HEK293T (cell line): ENCODE results near the gene EPB41L3.

Source experiments
- BHLHE40 ChIP-seq: fragments of 450-650 bp; IDR thresholded peaks from 2 replicates; pipeline ENCODE4 v1.6.1; 2016; ENCODE audit warnings: mild to moderate bottlenecking, moderate library complexity, borderline replicate concordance
- CTBP1 ChIP-seq: fragments of 450-650 bp; IDR thresholded peaks from 2 replicates; pipeline ENCODE4 v1.6.1; 2016; ENCODE audit warnings: borderline replicate concordance
- ELF4 ChIP-seq: fragments of 450-650 bp; IDR thresholded peaks from 2 replicates; pipeline ENCODE4 v1.6.1; 2017; ENCODE audit warnings: antibody characterized with exemption
- FOXA1 ChIP-seq: fragments of 450-650 bp; IDR thresholded peaks from 2 replicates; pipeline ENCODE4 v1.6.1; 2016; ENCODE audit warnings: mild to moderate bottlenecking
- NFRKB ChIP-seq: fragments of 450-650 bp; IDR thresholded peaks from 2 replicates; pipeline ENCODE4 v1.6.1; 2016; ENCODE audit warnings: mild to moderate bottlenecking, moderate library complexity
- ZNF384 ChIP-seq: fragments of 450-650 bp; IDR thresholded peaks from 2 replicates; pipeline ENCODE4 v1.6.1; 2016

GRCh38 chr18:5419601-5420000 is 124.2 kb downstream of the EPB41L3 start:
- TF ChIP-seq ELF4, result no peak
- TF ChIP-seq CTBP1, result no peak
- no peak for TF ChIP-seq FOXA1
- no peak for TF ChIP-seq BHLHE40
- no peak for TF ChIP-seq ZNF384
- TF ChIP-seq NFRKB, result no peak
